ENCODE results near the gene PPP1R3G. TPM values are rescaled to one million over a fixed set of nuclear protein-coding genes. Genes with fewer than 3 reads are reported as not detected.

PPP1R3G gene
- total RNA-seq, 1 donor from 2014 or later: 2.5 TPM

DNA sequence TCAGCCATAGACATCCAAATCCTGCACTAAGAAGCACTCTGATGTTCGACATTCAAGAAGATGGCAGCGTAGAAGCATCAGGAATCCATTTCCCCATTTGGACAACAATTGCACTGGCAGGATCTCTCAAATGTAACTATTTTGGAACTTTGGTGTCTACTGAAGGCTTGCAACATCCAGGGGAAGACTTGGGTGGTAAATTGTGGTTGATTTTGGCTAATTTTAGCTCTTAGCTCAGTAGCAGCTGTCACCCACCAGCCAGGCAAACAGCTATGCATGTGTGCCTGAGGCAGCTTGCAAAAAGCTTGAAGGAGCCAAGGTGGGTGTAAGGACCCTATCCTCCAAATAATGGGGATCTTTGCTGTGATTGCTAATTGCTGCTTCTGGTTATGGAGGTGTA, 35.1 kb upstream of the PPP1R3G start:
- H3K4me3 ChIP-seq (ENCODE audit: low read depth, low read length): no peak overlapping the region
- DNase-seq (ENCODE audit: low read depth): no peak
- TF ChIP-seq, protein P1, sequence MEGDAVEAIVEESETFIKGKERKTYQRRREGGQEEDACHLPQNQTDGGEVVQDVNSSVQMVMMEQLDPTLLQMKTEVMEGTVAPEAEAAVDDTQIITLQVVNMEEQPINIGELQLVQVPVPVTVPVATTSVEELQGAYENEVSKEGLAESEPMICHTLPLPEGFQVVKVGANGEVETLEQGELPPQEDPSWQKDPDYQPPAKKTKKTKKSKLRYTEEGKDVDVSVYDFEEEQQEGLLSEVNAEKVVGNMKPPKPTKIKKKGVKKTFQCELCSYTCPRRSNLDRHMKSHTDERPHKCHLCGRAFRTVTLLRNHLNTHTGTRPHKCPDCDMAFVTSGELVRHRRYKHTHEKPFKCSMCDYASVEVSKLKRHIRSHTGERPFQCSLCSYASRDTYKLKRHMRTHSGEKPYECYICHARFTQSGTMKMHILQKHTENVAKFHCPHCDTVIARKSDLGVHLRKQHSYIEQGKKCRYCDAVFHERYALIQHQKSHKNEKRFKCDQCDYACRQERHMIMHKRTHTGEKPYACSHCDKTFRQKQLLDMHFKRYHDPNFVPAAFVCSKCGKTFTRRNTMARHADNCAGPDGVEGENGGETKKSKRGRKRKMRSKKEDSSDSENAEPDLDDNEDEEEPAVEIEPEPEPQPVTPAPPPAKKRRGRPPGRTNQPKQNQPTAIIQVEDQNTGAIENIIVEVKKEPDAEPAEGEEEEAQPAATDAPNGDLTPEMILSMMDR (conservative IDR thresholded peaks at IDR 0.05; ENCODE audit: low read depth, low read length): no peak

DNA sequence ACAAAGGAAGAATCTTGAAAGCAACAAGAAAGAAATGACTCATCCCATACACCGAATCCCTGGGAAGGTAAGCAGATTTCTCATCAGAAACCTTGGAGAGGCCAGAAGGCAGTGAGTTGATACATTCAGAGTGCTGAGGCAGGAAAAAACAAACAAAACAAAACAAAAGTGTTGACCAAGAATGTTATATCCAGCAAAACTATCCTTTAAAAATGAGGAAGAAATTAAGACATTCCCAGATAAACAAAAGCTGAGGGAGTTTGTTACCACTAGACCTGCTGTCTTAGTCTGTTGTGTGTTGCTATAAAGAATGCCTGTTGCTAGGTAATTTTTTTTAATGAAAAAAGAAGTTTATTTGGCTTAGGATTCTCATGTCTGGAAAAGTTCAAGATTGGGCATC, 33.7 kb upstream of the PPP1R3G start:
- DNase-seq (ENCODE audit: low read depth): no peak
- TF ChIP-seq, protein P1 (conservative IDR thresholded peaks at IDR 0.05; ENCODE audit: low read depth, low read length): no peak
- no peak overlapping the region for H3K4me3 ChIP-seq (ENCODE audit: low read depth, low read length)

DNA sequence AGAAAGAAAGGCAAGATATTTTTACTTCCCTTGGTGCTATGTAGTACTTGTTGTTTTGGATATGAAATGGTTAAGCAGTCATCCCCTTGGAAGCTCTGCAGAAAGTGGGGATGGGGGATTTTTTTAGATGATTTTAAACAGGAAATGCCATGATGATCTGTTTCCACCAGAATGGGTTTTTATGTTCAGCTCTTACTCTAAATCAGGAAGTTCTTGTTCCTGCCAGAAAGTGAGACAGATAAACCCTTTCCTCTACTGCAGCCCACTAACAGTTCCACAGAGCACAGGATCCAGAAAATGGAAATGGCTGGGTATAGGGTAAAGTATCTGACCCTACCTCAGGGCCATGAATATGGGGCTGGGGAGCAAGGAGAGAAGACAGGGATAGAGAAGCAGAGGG, 32.1 kb upstream of the PPP1R3G start:
- TF ChIP-seq, protein P1 (conservative IDR thresholded peaks at IDR 0.05; ENCODE audit: low read depth, low read length): no peak
- no peak for DNase-seq (ENCODE audit: low read depth)
- H3K4me3 ChIP-seq (ENCODE audit: low read depth, low read length): no peak overlapping the region

DNA sequence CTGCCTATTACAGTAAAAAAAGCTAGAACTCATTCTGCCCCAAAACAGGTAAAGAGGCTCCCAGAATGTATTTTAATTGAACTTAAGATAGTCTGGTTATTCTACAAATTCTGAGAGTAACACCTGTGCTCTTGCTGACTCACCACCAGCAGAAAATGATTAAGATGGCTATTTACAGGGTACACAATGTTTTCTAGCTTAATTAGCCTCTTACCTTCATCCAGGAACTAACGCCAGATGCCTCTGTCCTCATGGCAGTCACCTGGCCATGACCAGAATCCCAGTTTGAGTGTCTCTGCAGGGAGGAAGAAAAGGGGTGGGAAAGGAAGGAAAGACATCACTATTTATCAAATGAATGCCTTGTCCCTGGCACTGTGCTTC, 31.3 kb upstream of the PPP1R3G start:
- TF ChIP-seq, protein P1 (conservative IDR thresholded peaks at IDR 0.05; ENCODE audit: low read depth, low read length): no peak
- no peak overlapping the region for H3K4me3 ChIP-seq (ENCODE audit: low read depth, low read length)
- DNase-seq (ENCODE audit: low read depth): no peak

DNA sequence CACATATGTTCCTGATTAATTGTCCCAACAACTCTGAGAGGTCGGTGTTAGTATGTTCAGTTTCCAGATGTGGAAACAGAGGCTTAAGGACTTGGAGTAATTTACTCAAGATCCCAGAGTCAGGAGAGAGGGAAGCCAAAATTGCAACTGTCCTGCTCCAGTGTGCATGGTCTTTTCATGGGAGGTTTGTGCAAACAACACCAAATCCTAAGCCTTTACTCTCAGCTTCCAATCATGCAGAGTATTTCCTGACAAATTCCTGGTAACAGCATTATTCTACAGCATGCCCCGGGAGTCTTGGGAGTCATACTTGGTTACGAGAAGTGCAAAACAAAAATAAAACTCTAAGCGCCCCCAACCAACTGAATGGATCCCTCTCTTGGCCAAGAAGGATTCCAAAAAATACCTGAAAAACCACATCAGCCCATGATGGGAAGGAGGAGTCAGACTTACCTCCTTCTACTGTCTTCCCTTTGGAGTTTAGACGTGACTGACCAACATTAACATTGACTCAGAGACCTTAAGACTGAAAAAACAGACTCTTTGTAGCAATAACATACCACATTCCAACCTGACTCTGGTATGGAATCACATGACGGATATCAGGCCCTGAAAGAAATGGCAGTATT, 30.8 kb upstream of the PPP1R3G start:
- H3K4me3 ChIP-seq (ENCODE audit: low read depth, low read length): no peak overlapping the region
- DNase-seq (ENCODE audit: low read depth): no peak
- TF ChIP-seq, protein P1 (conservative IDR thresholded peaks at IDR 0.05; ENCODE audit: low read depth, low read length): no peak

DNA sequence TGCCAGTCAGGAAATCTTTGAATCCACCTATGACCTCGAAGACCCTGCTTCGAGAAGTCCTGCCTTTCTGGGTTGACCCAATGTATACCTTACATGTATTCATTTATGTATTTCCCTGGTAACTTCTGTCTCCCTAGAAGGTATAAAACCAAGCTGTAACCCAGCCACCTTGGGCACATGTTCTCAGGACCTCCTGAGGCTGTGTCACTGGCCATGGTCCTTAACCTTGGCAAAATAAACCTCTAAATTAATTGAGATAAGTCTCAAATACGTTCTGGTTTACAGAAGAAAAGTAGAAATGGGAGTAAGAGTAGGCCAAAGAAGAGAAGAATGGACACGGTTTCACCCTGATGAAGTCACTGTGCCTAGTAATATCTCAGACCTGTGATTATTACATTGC, 30.0 kb upstream of the PPP1R3G start:
- TF ChIP-seq, protein P1 (conservative IDR thresholded peaks at IDR 0.05; ENCODE audit: low read depth, low read length): no peak
- DNase-seq (ENCODE audit: low read depth): no peak
- H3K4me3 ChIP-seq (ENCODE audit: low read depth, low read length): no peak overlapping the region

DNA sequence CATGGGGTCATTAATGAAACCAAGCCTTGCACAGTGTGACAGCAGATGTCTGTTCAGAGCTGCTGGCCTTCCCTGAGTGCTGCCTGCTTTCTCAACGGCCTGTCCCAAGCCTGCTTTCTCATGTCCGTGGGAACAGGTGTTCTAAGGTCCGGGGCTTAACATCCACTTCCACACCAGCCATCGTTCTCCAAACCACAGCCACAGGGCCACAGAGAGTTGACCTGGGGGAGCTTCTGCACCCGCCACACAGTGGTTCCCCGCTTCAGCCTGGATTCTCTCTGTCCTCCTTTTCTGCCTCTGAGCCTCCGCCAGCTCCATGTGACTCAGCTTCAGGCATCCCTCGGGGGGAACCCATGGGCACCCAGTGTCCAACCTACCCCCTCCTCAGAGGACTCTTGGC, 26.9 kb upstream of the PPP1R3G start:
- TF ChIP-seq, protein P1 (conservative IDR thresholded peaks at IDR 0.05; ENCODE audit: low read depth, low read length): no peak
- no peak for DNase-seq (ENCODE audit: low read depth)
- no peak overlapping the region for H3K4me3 ChIP-seq (ENCODE audit: low read depth, low read length)

Data from epithelial cell of proximal tubule (primary cell).